ENCODE results near the gene SORCS2.

- TF ChIP-seq POLR2AphosphoS5 (IDR thresholded peaks at IDR 0.05) = no peak
- no peak for TF ChIP-seq EP300 (IDR thresholded peaks at IDR 0.05; ENCODE audit: low read depth)
- no peak for TF ChIP-seq CTCF (IDR thresholded peaks at IDR 0.05)
- TF ChIP-seq POLR2A (IDR thresholded peaks at IDR 0.05) = no peak
Observed at GRCh38 chr4:7777871-7778509, 585.7 kb downstream of the SORCS2 start.
